Stimulated activated CD4-positive, alpha-beta T cell treated with anti-CD3 and anti-CD28 coated beads, Interleukin-12 subunit alpha, Interleukin-12 subunit beta, amount 100 ng/mL, for 48 hours (primary cell): ENCODE results near the gene TMEM87A.
A peak's percentile ranks its signal among the peaks of the same experiment; 100 is the strongest.

ENCODE experiments used
- DNase-seq, 3 donors: peaks; one replicate each; pipeline ENCODE4 v3.0.0-alpha.2; 2020; ENCODE audit warnings: low read depth in 2 of 3, low spot score in 1 of 3

Gene TMEM87A

DNA sequence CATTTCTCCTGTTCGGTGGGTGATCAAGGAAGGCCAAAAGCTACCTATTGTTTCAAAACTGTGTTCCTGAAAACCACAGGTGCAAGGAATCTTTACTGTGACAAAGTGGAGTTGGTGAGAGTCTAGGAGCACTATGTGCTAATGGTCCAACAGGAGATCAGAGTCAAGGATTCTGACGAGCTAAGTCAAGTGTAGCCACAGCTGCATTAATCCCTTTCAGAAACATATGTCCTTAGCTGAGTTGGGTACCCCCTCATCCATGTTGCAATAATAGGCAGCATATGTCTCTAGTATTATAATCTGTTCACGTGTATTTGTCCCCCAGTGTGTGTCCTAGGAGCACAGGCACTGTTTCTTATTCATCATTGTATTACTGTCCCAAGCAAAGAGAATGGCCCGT lies 66.8 kb downstream of the TMEM87A start:
- DNase-seq = no peak

DNA sequence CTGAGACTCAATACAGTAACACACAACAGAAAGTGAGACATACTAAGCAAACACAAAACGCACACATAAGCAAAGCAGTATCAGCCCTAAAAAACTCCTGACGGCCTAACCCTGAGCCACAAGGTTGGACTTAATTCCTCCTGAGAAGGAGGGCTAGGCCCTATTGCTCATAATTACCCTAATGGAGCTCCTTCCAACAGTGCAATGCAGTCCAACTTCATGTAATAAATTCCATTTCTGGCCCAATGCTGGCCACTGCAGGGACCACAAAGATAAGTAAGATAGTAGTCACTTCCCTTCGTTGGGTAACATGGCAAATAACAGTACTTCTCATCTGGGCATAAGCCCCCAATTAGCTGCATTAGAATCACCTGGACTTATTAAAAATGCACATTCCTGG lies 69.3 kb downstream of the TMEM87A start:
- DNase-seq = no peak

GRCh38 chr15:42202653-42203052 lies 70.6 kb downstream of the TMEM87A start:
- no peak for DNase-seq

- no peak for DNase-seq
Measured at GRCh38 chr15:42201801-42202200, 71.4 kb downstream of the TMEM87A start.

- no peak for DNase-seq
Measured at GRCh38 chr15:42199126-42199525, 74.1 kb downstream of the TMEM87A start.

DNA sequence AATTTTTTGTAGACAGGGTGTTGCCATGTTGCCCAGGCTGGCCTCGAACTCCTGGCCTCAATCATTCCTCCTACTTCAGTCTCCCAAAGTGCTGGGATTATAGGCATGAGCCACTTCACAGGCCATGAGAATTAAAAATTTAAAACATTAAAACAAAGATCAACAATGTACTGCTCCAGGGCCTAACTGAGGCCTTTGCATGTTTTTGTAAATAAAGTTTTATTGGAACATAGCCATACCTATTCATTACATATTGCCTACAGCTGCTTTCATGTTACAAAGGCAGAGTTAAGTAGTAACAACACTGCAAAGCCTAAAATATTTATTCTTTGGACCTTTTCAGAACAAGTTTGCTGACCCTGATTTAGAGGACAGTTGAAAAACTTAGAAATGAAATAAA lies 74.7 kb downstream of the TMEM87A start:
- no peak for DNase-seq

DNA sequence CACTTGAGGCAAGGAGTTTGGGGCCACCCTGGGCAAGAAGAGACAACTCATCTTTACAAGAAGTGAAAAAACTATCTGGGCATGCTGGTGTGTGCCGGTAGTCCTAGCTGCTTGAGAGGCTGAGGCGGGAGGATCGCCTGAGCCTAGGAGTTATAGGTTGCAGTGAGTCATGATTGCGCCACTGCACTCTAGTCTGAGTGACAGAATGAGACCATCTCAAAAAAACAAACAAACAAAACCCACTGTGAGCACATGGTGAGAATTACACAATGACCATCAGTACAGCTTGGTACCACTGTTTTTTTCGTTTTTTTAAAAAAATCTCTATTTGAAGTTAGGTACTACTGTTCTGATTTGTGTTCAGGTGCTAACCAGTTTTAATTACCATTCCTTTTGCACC lies 78.7 kb downstream of the TMEM87A start:
- DNase-seq = peak in 1 of 3 donors; percentile 7

DNA sequence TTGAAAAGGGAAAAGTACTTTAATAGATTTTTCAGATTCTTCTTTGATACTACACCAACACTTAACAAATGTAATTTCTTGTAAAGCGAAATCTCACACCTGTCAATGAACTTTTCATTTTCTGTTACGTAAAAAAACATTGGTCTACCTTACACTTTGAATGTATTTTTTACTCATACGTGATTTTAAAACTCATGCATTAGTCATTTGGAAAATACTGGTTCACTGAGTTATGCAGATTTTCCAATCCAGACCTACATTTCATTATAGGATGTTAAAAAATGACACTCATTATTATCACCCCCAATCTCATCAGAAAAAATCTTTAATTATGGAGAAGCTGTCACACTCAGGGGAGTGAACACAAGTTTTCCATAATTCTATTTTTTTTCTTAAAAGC lies 79.8 kb downstream of the TMEM87A start:
- no peak for DNase-seq

GRCh38 chr15:42191610-42192346 lies 81.5 kb downstream of the TMEM87A start:
- DNase-seq = no peak

DNA sequence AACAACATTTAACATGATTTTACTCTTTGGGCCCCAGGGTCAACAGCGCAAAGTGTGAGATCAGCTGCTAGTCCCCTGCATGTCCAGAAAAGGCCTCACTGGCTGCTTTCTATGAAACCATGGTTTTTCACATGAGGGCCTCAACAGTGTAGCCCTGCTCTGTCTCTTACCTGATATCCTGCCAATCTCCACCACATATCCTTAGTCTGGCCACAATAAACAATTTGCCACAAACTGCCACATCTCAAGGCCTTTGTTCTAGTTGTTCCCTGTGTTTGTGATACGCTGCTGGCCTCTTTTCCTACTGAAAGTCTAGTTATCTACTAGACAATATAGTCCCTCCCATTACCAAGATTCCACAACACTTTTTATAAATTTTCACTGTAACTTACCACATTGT lies 82.9 kb downstream of the TMEM87A start:
- no peak for DNase-seq

- DNase-seq = no peak
Measured at GRCh38 chr15:42185801-42186200, 87.4 kb downstream of the TMEM87A start.

- no peak for DNase-seq
Measured at GRCh38 chr15:42184736-42185135, 88.5 kb downstream of the TMEM87A start.

GRCh38 chr15:42184296-42184695 lies 88.9 kb downstream of the TMEM87A start:
- no peak for DNase-seq

DNA sequence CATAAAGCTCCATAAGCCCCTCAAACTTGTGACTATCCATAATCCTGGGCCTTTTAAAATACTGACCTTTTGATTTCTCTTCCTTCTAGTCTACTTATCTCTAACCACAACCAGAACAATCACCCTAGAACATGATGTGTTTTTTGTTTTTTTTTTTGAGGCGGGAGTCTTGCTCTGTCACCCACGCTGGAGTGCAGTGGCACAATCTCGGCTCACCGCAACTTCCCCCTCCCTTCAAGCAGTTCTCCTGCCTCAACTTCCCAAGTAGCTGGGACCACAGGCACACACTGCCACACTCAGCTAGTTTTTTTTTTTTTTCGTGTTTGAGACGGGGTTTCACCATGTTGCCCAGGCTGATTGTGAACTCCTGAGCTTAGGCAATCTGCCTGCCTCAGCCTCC lies 90.3 kb downstream of the TMEM87A start:
- DNase-seq = no peak

- DNase-seq = no peak
Measured at GRCh38 chr15:42182328-42182886, 90.8 kb downstream of the TMEM87A start.

DNA sequence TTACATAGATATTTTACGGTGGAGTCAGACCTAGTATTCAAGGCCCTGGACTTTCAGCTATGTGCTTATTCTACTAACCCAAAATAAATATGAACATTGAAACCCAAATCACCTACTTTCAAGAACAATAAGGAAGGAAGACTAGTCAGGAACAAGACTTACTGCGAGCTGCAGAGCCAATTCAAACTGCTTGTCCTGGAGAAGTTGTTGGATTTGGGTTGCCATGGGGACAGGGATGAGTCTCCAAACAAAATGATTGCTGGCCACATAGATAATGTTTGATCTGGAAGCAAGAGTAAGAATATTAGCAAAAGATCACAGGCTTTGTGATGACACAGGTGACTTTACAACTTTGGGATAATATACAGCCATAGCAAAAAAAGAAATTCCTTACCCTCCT lies 95.2 kb downstream of the TMEM87A start:
- DNase-seq = no peak

DNA sequence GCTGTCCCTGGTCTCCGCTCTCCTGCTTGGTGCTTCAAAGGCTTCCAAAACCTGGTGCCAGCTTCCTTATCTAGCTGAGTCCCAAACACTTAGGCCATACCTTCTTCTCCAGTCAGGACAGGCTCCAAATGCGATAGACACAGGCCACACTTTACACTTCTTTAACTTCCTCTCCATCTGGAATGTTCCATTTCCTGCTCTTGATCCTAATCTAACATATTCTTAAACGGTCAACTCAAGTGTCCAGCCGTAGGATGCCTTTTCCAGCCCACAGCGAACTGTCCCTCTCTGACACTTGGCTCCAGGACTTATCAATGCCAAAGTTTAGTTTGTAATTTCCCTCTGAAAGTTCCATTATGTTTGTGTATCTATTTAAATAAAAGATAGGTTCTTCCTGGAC lies 97.6 kb downstream of the TMEM87A start:
- no peak for DNase-seq

GRCh38 chr15:42172475-42172874 lies 100.8 kb downstream of the TMEM87A start:
- no peak for DNase-seq

GRCh38 chr15:42171795-42172194 lies 101.4 kb downstream of the TMEM87A start:
- no peak for DNase-seq

GRCh38 chr15:42171122-42171521 lies 102.1 kb downstream of the TMEM87A start:
- DNase-seq = no peak

GRCh38 chr15:42166225-42166940 lies 106.8 kb downstream of the TMEM87A start:
- no peak for DNase-seq

DNA sequence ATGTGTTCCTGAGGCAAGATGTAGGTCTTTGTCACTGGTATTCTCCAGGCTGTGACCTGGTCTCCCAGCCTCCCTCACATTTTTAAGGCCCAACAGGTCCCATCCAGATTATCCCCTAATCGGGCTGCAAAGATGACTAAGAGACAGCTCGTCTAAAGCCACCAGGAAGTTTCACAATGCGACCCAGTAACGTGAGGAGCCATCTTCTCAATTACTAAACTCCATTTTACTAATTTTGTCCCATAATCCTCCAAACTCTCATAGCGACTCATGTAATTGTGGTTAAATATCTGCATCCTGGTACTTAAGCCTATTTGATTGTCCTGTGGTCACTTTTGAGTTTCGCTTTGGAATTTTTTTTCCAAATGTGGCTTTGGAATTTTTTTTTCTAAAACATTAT lies 108.1 kb downstream of the TMEM87A start:
- no peak for DNase-seq
